ENCODE results near the gene CDR2. TPM values are rescaled to one million over a fixed set of nuclear protein-coding genes. Genes with fewer than 3 reads are reported as not detected.

CDR2 gene
- total RNA-seq, 1 experiment from 2014 or later: 14.7 TPM

DNA sequence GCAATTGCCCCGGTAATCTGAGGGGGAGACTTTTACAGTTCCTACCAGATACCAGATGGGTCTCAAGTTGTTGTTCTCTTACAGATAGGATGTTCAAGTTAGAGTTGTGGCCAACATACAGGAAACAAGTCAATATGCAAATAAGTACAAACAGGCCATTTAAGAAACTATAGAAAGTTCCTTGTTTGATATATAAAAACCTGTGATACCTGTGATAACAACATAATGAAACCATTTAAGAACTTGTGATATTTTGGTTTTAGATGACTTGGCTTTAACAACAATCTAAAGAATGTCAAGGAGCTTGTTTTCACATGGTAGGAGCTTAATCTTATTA is 16.8 kb downstream of the CDR2 start:
- peaks cover 16% of the 10 kb centered on the region for H3K4me1 ChIP-seq (ENCODE audit: insufficient read depth, low read length)
- peaks cover 2% of the 10 kb centered on the region for H3K79me2 ChIP-seq (ENCODE audit: low read length)
- ChIA-PET CTCF (no interaction called here), POLR2A (ENCODE audit: unreplicated experiment) (no interaction called here)
- ATAC-seq (no peak), DNase-seq (no peak)
- H3K4me2 ChIP-seq (ENCODE audit: low read length): no peak overlapping the region
- peaks cover 4% of the 10 kb centered on the region; the same call in 1 of the 2 replicates for H4K20me1 ChIP-seq (ENCODE audit: low read length)
- no peaks in the 10 kb centered on the region for H3K9me2 ChIP-seq (replicated peaks; ENCODE audit: low read length)
- peaks cover 6% of the 10 kb centered on the region; the same call in 1 of the 2 replicates for H3K36me3 ChIP-seq (ENCODE audit: low read depth, low read length)
- no peaks in the 10 kb centered on the region for H3K27me3 ChIP-seq (ENCODE audit: low read length)
- BruUV-seq (replicated peaks): no TSS peak
- no peak for TF ChIP-seq EZH2 (IDR thresholded peaks at IDR 0.05; ENCODE audit: low read length, unreplicated experiment)
- no peak for TF ChIP-seq EZH2phosphoT487 (IDR thresholded peaks at IDR 0.05; ENCODE audit: borderline replicate concordance, low read length)
- TF ChIP-seq, protein P1, sequence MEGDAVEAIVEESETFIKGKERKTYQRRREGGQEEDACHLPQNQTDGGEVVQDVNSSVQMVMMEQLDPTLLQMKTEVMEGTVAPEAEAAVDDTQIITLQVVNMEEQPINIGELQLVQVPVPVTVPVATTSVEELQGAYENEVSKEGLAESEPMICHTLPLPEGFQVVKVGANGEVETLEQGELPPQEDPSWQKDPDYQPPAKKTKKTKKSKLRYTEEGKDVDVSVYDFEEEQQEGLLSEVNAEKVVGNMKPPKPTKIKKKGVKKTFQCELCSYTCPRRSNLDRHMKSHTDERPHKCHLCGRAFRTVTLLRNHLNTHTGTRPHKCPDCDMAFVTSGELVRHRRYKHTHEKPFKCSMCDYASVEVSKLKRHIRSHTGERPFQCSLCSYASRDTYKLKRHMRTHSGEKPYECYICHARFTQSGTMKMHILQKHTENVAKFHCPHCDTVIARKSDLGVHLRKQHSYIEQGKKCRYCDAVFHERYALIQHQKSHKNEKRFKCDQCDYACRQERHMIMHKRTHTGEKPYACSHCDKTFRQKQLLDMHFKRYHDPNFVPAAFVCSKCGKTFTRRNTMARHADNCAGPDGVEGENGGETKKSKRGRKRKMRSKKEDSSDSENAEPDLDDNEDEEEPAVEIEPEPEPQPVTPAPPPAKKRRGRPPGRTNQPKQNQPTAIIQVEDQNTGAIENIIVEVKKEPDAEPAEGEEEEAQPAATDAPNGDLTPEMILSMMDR (conservative IDR thresholded peaks at IDR 0.05; ENCODE audit: low read depth, low read length): no peak
- no peak overlapping the region for H3K27ac ChIP-seq (ENCODE audit: low read length)
- intact Hi-C loops (cut with micrococcal nuclease): no loop called here
- no peaks in the 10 kb centered on the region for H3F3A ChIP-seq (ENCODE audit: low read length, unreplicated experiment)
- no peak overlapping the region for H3K4me3 ChIP-seq (ENCODE audit: low read length)
- H3K9ac ChIP-seq (ENCODE audit: low read length): no peak overlapping the region
- H3K9me3 ChIP-seq (ENCODE audit: low read length): no peaks in the 10 kb centered on the region
- no peak overlapping the region for H2AFZ ChIP-seq (ENCODE audit: low read length)

DNA sequence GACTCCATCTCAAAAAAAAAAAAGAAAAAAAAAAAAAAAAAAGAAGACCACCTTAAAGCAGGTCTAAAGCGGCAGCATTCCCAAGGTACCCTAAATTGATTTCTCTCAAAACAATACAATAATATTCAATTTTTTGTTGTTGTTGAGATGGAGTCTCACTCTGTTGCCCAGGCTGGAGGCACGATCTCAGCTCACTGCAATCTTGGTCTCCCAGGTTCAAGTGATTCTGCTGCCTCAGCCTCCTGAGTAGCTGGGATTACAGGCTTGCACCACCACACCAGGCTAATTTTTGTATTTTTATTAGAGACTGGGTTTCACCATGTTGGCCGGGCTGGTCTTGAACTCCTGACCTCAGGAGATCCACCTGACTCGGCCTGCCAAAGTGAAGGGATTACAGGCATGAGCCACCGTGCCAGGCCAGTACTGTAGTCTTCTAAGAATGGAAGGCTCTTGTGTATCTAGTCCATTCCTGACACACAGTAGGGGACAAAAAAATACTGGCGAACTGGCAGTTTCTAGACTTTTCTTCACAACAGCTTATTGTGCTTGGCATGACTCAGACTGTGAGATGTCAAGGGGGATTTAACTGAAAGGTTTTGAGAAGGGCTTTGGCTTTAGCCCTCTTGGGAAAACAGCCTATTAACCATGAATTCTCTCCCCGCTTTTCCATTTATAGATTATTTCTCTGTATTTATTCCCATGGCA is 17.3 kb downstream of the CDR2 start:
- CTCF ChIA-PET: no interaction called here
- no peaks in the 10 kb centered on the region for H3K9me3 ChIP-seq (ENCODE audit: low read length)
- H3K27ac ChIP-seq (ENCODE audit: low read length): no peak overlapping the region
- H3K4me2 ChIP-seq (ENCODE audit: low read length): no peak overlapping the region
- DNase-seq: no peak
- H3K36me3 ChIP-seq (ENCODE audit: low read depth, low read length): 0 out of 2 replicates have a peak, but pooled peaks cover 5% of the 10 kb centered on the region
- ATAC-seq: no peak
- H3K79me2 ChIP-seq (ENCODE audit: low read length): peaks cover 8% of the 10 kb centered on the region
- H2AFZ ChIP-seq (ENCODE audit: low read length): no peak overlapping the region
- no TSS peak for BruUV-seq (replicated peaks)
- peaks cover 16% of the 10 kb centered on the region for H3K4me1 ChIP-seq (ENCODE audit: insufficient read depth, low read length)
- peaks cover 4% of the 10 kb centered on the region; the same call in 1 of the 2 replicates for H4K20me1 ChIP-seq (ENCODE audit: low read length)
- H3K9ac ChIP-seq (ENCODE audit: low read length): no peak overlapping the region
- H3K27me3 ChIP-seq (ENCODE audit: low read length): no peaks in the 10 kb centered on the region
- TF ChIP-seq EZH2 (IDR thresholded peaks at IDR 0.05; ENCODE audit: low read length, unreplicated experiment): no peak
- TF ChIP-seq EZH2phosphoT487 (IDR thresholded peaks at IDR 0.05; ENCODE audit: borderline replicate concordance, low read length): no peak
- TF ChIP-seq, protein P1 (conservative IDR thresholded peaks at IDR 0.05; ENCODE audit: low read depth, low read length): no peak
- no peak overlapping the region for H3K4me3 ChIP-seq (ENCODE audit: low read length)
- intact Hi-C loops (cut with micrococcal nuclease): no loop called here
- POLR2A ChIA-PET (ENCODE audit: unreplicated experiment): no interaction called here
- no peaks in the 10 kb centered on the region for H3F3A ChIP-seq (ENCODE audit: low read length, unreplicated experiment)
- H3K9me2 ChIP-seq (replicated peaks; ENCODE audit: low read length): no peaks in the 10 kb centered on the region

DNA sequence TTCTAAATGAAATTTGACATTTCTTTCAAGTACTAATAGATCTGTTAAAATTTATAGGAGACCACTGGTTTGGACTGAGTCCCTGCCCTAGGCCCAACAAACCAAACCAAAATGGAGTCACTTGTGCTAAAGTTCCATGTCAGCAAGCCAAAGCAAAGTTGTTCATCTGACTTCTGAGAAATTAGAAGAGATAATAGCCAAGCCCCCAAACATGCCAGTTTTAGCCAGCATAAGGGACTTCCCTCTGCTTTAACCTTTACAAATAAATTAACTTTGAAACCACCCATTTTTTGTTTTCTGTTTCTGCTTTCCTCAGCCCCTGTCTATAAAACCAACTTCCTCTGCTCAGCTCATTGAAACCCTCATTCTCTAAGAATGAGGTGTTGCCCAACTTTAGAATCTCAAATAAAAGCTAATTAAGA is 18.9 kb downstream of the CDR2 start:
- no peak overlapping the region for H2AFZ ChIP-seq (ENCODE audit: low read length)
- POLR2A ChIA-PET (ENCODE audit: unreplicated experiment): no interaction called here
- intact Hi-C loops (cut with micrococcal nuclease): no loop called here
- H3K79me2 ChIP-seq (ENCODE audit: low read length): peaks cover 15% of the 10 kb centered on the region
- CTCF ChIA-PET: no interaction called here
- no peak overlapping the region for H3K4me3 ChIP-seq (ENCODE audit: low read length)
- H4K20me1 ChIP-seq (ENCODE audit: low read length): peaks cover 4% of the 10 kb centered on the region; the same call in 1 of the 2 replicates
- no peak overlapping the region for H3K27ac ChIP-seq (ENCODE audit: low read length)
- TF ChIP-seq EZH2phosphoT487 (IDR thresholded peaks at IDR 0.05; ENCODE audit: borderline replicate concordance, low read length): no peak
- TF ChIP-seq, protein P1 (conservative IDR thresholded peaks at IDR 0.05; ENCODE audit: low read depth, low read length): no peak
- no peak for TF ChIP-seq EZH2 (IDR thresholded peaks at IDR 0.05; ENCODE audit: low read length, unreplicated experiment)
- H3K4me2 ChIP-seq (ENCODE audit: low read length): no peak overlapping the region
- H3K4me1 ChIP-seq (ENCODE audit: insufficient read depth, low read length): peaks cover 16% of the 10 kb centered on the region
- DNase-seq (no peak), ATAC-seq (no peak)
- BruUV-seq (replicated peaks): no TSS peak
- no peaks in the 10 kb centered on the region for H3K9me2 ChIP-seq (replicated peaks; ENCODE audit: low read length)
- H3K9me3 ChIP-seq (ENCODE audit: low read length): no peaks in the 10 kb centered on the region
- H3K36me3 ChIP-seq (ENCODE audit: low read depth, low read length): peaks cover 12% of the 10 kb centered on the region; the same call in 1 of the 2 replicates
- H3K27me3 ChIP-seq (ENCODE audit: low read length): no peaks in the 10 kb centered on the region
- H3F3A ChIP-seq (ENCODE audit: low read length, unreplicated experiment): no peaks in the 10 kb centered on the region
- H3K9ac ChIP-seq (ENCODE audit: low read length): no peak overlapping the region
